Stimulated activated CD8-positive, alpha-beta memory T cell treated with anti-CD3 and anti-CD28 coated beads, Interleukin-4, amount 100 ng/mL, for 48 hours (primary cell): ENCODE measurements around the gene PPP1R7.

ENCODE experiments used
- DNase-seq: peaks from one replicate; pipeline ENCODE4 v3.0.0-alpha.2; 2020

PPP1R7 gene

DNA sequence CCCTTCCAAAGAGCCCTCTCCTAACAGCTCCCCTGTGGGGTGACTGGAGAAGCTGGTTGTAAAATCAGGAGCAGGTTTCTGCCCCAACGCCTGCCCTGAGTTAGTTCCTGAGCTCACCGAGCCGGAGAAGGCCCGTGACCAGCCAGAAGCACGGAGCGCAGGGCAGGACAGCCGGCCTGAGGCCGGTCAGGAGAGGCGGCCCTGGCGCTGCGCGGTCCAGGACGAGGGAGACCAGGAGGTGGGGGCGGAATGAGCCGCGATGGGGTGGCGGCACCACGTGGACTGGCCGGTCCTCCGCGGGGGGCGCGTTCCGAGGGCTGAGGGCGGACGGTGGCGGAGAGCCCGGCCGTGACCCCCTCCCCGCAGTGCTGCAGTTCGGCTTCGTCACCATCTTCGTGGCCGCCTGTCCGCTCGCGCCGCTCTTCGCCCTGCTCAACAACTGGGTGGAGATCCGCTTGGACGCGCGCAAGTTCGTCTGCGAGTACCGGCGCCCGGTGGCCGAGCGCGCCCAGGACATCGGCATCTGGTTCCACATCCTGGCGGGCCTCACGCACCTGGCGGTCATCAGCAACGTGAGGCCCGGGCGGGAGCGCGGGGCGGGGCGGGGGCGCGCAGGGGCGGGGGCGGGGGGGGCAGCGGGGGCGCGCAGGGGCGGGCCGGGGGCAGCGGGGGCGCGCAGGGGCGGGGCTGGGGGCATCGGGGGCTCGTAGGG is 67.2 kb downstream of the PPP1R7 start:
- DNase-seq = peak; percentile 53

DNA sequence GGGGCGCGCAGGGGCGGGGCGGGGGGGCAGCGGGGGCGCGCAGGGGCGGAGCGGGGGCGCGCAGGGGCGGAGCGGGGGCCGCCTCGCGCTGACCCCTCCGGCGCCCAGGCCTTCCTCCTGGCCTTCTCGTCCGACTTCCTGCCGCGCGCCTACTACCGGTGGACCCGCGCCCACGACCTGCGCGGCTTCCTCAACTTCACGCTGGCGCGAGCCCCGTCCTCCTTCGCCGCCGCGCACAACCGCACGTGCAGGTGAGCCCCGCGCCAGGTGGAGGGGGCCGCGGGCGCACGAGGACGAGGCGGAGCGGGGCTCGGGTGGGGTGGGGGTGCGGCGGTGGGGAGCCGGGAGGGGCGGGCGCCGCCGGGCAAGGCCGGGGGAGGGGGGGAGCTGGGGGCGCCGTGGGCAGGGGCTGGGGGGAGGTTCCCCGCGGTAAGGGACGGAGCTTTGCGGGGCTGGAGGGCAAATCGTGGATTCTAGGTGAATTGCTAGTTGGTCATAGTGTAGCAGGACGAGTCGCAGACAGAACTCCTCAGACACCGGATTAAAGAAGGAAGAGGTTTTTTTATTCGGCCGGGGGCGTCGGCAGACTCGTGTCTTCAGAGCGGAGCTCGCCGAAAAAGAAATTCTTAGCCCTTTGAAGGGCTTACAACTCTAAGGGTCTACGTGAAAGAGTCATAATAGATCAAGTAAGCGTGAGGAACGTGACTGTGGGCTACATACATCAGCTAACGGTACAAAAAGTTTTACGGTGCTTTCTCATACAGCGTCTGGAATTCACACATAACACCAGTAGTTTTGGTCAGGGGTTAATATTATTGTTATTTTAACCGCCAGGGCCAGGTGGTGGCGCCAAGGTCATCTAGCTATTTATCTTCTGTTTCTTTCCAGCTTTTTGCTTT is 68.1 kb downstream of the PPP1R7 start:
- DNase-seq = peak; percentile 53

DNA sequence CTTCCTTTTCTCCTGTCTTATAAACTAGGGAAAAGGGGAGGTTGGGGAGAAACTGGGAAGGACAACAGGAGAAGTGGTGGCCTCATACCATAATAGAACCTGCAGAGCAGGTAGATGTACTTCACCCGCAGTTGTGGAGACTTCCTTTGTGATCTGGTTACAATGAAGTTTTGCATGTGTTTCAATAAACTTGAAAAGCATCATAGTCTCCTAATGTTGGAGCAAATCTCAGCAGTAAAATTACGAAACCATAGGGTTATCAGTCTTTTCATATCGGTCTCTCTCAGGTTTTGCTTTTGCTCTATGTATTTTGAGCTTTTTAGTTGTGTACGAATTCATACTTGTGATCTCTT is 68.7 kb downstream of the PPP1R7 start:
- no peak for DNase-seq

DNA sequence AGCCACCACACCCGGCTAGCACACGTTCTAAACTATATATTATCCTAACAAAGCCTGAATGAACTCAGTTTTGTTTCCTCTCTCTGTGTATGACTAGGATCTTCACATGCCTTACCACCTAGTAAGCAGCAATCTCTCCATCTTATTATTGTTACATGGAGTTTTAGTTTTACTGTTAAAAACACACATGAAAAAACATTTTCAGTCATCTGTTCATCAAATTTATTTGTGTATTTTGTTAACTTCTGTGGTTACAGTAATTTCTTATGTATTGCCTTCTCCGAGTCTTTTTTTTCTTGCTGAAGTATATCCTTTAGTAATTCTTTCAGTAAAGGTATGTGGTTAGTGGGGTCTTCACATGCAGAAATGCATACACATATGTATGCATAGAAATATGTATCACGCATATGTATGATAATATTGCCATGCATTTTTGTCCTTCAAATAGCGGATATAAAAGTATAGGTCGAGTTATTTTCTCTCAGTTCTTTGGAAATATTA is 69.6 kb downstream of the PPP1R7 start:
- no peak for DNase-seq

DNA sequence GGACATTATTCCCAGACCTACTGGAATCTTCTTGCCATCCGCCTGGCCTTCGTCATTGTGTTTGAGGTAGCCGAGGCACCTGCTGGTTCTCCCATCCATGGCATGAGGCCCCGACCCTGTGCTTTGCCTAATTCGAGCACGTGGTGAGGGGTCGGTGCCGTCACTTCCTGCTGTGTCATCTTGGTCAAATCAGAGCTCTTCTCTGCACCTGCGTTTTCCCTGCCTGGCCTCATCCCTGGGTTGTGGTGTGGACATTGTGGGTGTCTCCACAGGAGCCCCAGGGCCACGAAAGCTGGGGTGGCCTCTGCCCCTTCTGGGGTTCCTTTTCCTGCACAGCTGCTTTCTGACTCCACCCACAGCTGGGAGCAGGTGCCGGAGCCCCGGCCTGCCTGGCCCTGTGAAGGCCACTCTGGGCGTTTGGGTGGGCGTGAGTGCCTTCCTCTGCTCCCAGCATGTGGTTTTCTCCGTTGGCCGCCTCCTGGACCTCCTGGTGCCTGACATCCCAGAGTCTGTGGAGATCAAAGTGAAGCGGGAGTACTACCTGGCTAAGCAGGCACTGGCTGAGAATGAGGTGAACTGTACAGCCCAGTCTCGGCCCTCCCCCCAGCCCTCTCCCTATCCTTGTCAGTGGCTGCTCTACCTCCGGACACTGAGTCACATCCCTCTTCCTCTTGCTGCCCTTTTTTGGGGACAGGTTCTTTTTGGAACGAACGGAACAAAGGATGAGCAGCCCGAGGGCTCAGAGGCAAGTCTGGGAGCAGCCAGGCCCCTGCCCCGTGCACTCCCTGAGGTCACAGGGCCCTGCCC is 73.1 kb downstream of the PPP1R7 start:
- DNase-seq = no peak

DNA sequence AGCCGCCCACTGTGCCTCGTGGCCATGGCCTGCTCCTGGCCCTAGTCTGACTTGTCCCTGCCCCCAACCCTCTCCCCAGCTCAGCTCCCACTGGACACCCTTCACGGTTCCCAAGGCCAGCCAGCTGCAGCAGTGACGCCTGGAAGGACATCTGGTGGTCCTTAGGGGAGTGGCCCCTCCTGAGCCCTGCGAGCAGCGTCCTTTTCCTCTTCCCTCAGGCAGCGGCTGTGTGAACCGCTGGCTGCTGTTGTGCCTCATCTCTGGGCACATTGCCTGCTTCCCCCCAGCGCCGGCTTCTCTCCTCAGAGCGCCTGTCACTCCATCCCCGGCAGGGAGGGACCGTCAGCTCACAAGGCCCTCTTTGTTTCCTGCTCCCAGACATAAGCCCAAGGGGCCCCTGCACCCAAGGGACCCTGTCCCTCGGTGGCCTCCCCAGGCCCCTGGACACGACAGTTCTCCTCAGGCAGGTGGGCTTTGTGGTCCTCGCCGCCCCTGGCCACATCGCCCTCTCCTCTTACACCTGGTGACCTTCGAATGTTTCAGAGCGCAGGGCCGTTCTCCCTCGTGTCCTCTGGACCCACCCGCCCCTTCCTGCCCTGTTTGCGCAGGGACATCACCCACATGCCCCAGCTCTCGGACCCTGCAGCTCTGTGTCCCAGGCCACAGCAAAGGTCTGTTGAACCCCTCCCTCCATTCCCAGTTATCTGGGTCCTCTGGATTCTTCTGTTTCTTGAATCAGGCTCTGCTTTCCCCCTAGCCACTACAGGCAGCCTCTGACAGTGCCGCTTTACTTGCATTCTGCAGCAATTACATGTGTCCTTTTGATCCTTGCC is 74.0 kb downstream of the PPP1R7 start:
- DNase-seq = no peak

DNA sequence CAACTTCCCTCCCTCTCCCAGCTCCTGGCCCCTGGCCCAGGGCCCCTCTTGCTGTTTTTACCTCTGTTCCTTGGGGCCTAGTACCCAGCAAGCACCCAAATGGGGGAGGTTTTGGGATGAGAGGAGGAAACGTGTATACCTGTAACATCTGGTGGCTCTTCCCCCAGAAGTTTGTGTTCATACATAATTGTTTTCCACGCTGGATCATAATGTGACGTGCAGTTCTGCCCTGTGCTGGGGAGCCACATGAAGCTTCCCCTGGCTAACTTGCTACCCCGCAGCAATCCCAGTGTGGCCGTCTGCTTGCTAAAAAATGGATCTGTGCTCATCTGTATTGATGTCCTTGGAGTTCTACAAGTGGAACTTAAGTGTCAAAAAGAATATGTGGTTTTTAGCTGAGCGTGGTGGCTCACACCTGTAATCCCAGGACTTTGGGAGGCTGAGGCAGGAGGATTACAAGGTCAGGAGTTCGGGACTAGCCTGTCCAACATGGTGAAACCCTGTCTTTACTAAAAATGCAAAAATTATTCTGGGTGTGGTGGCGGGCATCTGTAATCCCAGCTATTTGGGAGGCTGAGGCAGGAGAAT is 74.7 kb downstream of the PPP1R7 start:
- no peak for DNase-seq

DNA sequence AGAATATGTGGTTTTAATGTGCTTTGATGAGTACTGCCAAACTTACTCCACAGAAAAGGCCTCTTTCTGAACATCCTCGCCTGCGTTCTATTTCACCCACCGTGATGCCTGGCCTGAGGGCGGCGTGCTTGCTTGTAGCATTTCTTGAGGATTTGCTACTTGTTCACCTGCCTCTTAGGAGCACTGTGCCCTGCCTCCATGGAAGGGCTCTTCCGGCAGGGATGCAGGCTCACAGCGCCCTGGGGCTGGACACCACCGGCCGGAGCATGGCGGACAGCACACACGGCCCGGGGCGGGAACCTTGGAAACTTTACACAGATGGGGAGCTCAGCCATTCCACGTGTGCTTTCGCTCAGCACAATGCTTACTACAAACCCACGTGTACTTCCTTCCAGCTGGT is 75.3 kb downstream of the PPP1R7 start:
- no peak for DNase-seq

DNA sequence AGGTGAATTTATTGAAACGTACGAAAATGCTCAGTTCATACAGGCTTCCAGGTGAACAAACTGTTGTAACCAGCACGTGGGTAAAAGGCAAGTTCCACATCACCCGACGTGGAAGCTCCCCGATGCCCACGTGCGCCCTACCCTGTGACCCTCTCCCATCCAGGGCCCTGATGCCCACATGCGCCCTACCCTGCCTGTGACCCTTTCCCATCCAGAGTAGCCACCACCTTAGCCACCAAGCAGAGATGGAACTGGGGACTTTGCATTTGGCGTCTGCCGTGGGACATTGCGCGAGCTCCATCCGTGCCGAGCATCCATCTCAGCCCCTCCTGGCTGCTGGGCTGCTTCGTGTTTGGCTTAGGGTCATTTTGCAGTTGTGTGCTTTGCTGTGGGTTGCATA is 75.7 kb downstream of the PPP1R7 start:
- DNase-seq = no peak

DNA sequence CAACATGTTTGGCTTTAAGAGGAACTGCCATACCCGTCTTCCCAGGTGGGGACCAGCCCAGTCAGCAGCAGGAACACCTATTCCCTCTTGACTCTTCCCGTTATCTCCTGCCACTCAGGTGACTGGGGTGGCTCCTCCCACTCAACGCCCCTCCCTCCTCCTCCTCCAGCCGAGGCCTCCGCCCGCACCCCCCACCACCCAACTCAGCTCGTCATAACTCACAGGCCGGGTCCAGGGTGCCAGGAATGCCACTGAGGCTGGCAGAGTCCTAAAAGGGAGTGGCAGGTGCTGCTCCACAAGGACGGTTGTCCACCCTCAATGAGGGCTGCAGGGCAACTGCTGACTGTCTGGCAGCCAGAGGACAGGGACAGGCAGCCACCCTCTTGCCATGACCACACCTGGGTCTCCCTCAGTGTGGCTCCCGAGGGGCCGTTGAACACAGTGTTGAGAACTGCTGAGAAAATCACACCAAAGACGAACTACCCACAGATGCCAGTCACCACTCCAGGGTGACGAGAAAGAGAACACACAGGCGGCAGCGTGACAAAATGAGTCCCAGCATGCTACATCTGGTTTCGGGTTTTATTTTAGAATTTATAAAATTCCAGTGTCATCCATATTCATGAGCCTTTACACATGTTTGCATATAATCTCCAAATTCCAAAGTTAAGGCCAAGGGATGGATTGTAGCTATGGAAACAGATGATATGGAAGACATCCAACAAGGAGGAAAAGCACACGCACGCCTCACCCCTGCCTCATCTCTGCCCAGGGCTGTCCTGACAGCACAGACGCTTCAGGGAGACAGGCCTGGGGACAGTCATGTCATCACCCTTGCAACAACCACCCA is 76.7 kb downstream of the PPP1R7 start:
- no peak for DNase-seq

DNA sequence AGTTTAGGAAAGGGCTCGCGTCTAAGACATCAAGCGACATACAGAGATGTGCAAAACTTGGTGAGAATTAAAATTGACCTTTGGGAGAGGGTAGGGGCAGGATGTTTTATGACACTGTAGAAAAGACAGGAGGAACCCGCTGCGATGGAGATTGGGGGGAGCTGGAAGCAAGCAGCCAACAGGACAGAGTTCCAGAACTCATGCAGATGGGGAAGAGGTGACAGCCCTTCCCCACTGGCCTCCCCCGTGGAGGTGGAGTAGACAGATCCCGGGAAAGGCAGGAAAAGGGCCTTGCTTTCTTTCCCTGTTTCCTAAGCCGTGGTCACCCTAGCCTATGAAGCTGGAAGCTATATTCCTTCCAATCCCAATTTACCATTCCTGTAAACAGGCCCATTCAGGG is 77.3 kb downstream of the PPP1R7 start:
- no peak for DNase-seq

DNA sequence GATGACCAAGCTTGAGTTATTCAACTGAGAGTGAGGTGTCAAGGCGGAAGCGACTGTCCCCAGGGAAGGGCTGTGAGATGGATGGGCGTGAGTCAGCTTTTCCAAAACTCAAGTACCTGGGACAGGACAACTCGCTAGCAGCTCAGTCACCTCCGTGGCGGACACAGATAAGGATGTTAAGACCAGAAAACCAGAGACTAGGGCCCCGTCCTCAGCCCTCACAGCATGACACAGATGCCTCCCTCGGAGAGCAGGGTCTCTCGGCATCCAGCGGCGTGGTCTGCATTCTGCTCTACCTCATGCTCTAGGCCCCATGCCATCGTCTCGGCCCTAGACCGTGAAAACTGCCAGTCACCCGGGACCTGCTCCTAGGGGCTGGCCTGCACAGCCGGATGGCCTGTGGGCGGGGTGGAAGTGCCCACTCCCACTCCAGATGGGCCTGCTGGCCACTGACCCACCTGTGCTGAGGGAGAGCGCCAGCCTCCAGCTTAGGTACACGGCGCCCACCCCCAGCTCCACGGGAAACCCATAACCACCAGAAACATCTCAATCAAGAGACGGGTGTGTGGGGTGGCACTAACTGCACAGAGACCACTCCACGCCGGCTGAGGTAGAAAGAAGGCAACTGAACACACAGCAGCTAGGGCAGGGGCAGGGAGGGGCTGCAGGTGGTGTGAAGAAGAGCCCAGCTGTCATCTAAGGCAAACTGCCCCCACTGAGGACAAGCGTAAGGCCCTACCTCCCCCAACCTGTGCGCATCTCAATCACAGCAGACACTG is 78.0 kb downstream of the PPP1R7 start:
- no peak for DNase-seq

DNA sequence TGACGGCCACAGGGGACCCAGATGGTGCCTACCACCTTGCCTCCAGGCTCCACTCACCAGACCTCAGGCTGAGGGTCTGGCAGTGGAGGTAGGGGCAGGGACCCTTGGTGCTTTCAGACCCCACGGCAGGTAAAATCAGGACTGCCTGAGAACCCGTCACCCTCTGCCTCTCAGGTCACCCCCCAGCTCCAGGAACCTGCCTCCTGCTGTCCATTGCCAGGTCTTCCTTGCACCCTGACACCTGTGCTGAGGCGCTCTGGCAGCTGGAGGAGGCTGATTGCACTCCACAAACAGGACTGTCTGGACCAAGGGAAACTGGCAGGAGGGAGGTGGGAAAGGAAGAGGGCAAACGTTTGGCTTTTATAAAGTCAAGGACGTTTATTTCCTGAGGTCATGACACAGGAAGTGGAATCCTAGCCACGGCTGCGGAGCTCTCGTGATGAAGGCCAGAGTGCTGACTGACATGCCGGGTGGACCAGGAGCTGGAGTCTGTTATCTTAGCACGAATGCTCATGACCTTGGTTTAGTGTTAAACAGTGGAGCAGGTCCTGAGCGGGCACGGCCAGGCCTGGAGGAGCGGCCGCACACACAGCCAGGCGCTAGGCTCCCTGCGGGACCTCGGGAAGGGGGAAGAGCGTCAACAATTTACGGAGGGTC is 78.7 kb downstream of the PPP1R7 start:
- DNase-seq = no peak

DNA sequence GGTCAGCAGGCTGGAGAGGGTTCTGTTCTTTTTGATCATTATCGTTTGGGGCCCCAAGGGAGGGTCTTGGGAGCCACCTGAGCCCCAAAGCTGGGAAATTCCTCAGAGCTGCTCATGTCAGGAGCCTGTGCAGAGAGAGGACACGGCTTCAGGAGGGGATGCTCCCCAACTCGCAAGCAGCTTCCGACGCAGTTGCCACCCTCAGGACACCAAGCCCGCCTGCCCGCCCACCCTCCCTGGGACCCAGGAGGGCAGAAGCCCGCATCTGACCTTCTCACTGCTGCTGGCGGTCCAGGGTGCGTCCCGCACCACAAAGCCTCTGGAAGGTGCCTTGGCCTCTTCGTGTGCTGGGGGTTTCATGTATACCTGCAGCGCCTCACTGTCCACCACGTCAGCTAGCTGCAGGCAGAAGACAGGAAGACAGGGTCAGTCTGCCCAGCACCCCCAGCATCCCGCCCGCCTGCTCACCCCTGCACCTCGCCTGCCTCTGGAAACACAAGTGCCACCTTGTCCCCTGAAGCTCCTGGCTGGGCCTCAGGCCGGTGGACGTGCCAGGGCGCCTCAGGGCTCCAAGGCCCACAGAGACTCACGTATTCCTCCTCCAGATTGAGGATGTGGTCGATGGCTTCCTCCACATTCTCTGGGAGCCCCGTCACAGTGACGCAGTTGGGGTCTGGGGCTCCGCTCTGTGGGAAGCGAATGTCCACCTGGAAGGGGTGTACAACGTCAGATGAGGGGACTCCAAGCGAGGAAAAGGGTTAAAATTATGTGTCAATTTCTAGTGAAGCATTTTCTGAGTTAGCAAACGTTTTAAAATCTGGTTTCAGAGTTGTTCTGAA is 79.5 kb downstream of the PPP1R7 start:
- no peak for DNase-seq

DNA sequence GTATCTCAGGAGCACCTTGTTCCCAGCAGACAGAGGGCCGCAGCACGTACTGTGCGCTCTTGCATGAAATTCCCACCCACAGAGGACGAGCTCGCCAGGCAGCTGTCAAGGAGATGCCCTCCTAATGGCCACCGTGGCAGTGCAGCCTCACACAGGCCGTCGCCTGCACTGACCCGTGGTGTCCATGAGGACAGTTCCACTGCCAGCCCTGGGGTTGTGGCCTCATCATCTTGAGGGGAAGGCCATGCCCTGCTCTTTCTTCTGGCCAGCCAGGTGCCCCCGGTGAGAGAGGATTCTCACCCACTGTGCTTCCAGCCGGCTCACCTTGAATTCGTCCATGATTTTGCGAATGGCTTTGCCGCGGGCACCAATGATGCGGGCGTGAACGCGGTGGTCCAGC is 80.2 kb downstream of the PPP1R7 start:
- DNase-seq = no peak

DNA sequence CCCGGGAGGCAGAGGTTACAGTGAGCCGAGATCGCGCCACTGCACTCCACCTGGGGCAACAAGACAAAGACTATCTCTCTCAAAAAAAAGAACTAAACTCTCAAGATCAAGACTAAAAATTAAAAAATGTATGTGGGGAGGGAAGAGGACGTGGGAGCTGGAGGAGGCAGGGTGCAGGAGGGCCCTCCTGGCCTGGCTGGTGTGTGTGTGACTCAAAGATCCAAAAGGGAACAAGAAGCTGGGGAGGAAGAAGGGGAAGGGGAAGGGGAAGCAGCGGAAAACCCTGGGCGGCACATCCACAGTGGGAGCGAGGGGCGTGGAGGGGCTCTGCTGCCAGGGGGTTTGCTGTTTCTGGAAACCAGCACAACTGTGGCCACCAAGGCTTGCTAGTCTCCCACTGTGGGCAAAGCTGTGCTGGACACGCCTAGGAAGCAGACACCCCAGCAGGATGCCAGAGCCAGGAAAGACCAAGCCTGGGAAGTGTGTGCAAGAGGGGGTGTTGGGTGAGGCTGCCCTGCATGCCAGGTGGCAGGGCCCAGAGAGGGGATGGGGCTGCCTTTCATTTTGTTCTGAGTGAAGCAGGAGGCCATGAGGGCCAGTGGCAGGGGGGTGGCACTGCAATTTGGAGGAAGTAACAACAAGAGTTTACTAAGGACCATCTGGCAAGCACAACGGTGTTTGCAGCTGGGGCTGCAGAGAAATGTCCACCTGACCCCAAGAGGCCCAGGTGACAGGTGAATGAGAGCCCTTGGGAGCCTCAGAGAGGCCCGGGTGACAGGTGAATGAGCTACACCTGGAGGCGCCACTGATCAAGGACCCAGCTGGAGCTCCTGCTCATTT is 82.7 kb downstream of the PPP1R7 start:
- DNase-seq = no peak
